Naive thymus-derived CD4-positive, alpha-beta T cell (primary cell): ENCODE data around the gene TRIM5. TPM values are rescaled to one million over a fixed set of nuclear protein-coding genes. Genes with fewer than 3 reads are reported as not detected.

Experiments
- ATAC-seq: fragments of 150-1000 bp; cut with Tn5 transposase; 2 replicates; pipeline ENCODE4 v1.10.0; 2021; ENCODE audit warnings: mild to moderate bottlenecking, moderate library complexity
- CTCF ChIA-PET: fragments of 350-600 bp; sonication (Branson Sonifier 250); formaldehyde crosslinking; loops from one replicate; lab custom pipeline; 2021; ENCODE audit warnings: antibody characterized with exemption; lab: Charles Lee
- POLR2A ChIA-PET: fragments of 350-600 bp; sonication (Branson Sonifier 250); formaldehyde crosslinking; loops from one replicate; lab custom pipeline; 2021; ENCODE audit warnings: antibody characterized with exemption, inconsistent platforms; lab: Charles Lee
- DNase-seq, 9 donors: peaks; one replicate each; pipeline versions ENCODE4 v3.0.0 to v3.0.0-alpha.2; 2020 to 2022; ENCODE audit warnings: mixed read lengths in 1 of 9
- H3K27ac ChIP-seq: one replicate; pipeline ENCODE4 v1.7.0; 2013; ENCODE audit warnings: mild to moderate bottlenecking, low read depth, low read length, moderate library complexity
- H3K27me3 ChIP-seq, 2 donors: one replicate each; pipeline ENCODE4 v1.7.0; 2013; ENCODE audit warnings: low read length in 2 of 2, mild to moderate bottlenecking in 2 of 2, moderate library complexity in 2 of 2; ENCODE audit not compliant: control insufficient read depth in 2 of 2, insufficient read depth in 2 of 2
- H3K36me3 ChIP-seq, 3 experiments: 1 replicate in 2 of 3; 2 replicates in 1 of 3; pipeline ENCODE4 v1.7.0; 2013; ENCODE audit warnings: low read length in 3 of 3, mild to moderate bottlenecking in 3 of 3, moderate library complexity in 1 of 3; ENCODE audit not compliant: insufficient read depth in 3 of 3, control insufficient read depth in 2 of 3
- H3K4me1 ChIP-seq, 2 donors: one replicate each; pipeline ENCODE4 v1.7.0; 2013; ENCODE audit warnings: low read length in 2 of 2, mild to moderate bottlenecking in 2 of 2, moderate library complexity in 1 of 2; ENCODE audit not compliant: control insufficient read depth in 2 of 2, insufficient read depth in 2 of 2
- H3K4me3 ChIP-seq: 2 replicates; pipeline ENCODE4 v1.7.0; 2013; ENCODE audit warnings: mild to moderate bottlenecking, low read length
- H3K9me3 ChIP-seq, 3 experiments: 1 replicate in 2 of 3; 2 replicates in 1 of 3; pipeline ENCODE4 v1.7.0; 2013; ENCODE audit warnings: low read length in 3 of 3; ENCODE audit not compliant: control insufficient read depth in 2 of 3
- H3K27ac Mint-ChIP-seq, 9 donors: one replicate each; pipeline ENCODE4 v1.8.0; 2020 to 2022; ENCODE audit warnings: mixed read lengths in 9 of 9, mild to moderate bottlenecking in 8 of 9, moderate library complexity in 5 of 9, inconsistent platforms in 2 of 9
- H3K27me3 Mint-ChIP-seq, 5 donors: one replicate each; pipeline ENCODE4 v1.8.0; 2021 to 2022; ENCODE audit warnings: mixed read lengths in 5 of 5, mild to moderate bottlenecking in 1 of 5
- H3K36me3 Mint-ChIP-seq, 5 donors: one replicate each; pipeline ENCODE4 v1.8.0; 2020 to 2022; ENCODE audit warnings: mixed read lengths in 5 of 5, mild to moderate bottlenecking in 3 of 5, inconsistent platforms in 1 of 5
- H3K4me1 Mint-ChIP-seq, 7 donors: one replicate each; pipeline ENCODE4 v1.8.0; 2020 to 2022; ENCODE audit warnings: mixed read lengths in 7 of 7, mild to moderate bottlenecking in 3 of 7, inconsistent platforms in 1 of 7
- H3K4me3 Mint-ChIP-seq, 10 donors: one replicate each; pipeline ENCODE4 v1.8.0; 2020 to 2022; ENCODE audit warnings: mild to moderate bottlenecking in 10 of 10, mixed read lengths in 10 of 10, moderate library complexity in 6 of 10, inconsistent platforms in 2 of 10
- H3K9me3 Mint-ChIP-seq, 11 donors: one replicate each; pipeline ENCODE4 v1.8.0; 2020 to 2022; ENCODE audit warnings: mixed read lengths in 11 of 11, mild to moderate bottlenecking in 4 of 11, inconsistent platforms in 1 of 11, moderate library complexity in 1 of 11
- intact Hi-C, 2 donors: fragments of 100-400 bp; cut with micrococcal nuclease; formaldehyde crosslinking; loops; one replicate each; pipeline ENCODE4 v1.15.1; 2023
- polyA plus RNA-seq, 2 donors: library from polyadenylated mRNA; unstranded; fragments of 300-500 nt; fragmentation: Illumina TruSeq; gene quantifications; one replicate each; pipeline ENCODE4 v1.2.3, GENCODE V29; 2021
- total RNA-seq, 6 experiments: library from RNA in 5 of 6; stranded (reverse) in 5 of 6; gene quantifications; 1 replicate in 5 of 6; 2 replicates in 1 of 6; pipeline ENCODE4 v1.2.3 and lab custom pipeline; 2021 to 2026

TRIM5 gene
- total and polyA plus RNA-seq, 7 experiments from 2014 or later: 10.3 to 36.8 (median 17.6) TPM

- peaks cover 14 to 63% (median 49%) of the 10 kb centered on the region in 5 donors for H3K36me3 Mint-ChIP-seq
- ChIA-PET CTCF (interaction anchor here (1.4 to 2.2 kb wide), 3 partner anchors 9 to 17 kb away, joined by 3 to 14 read pairs (median 4); partner anchors contain the start of gene TRIM5), POLR2A (interaction anchor here (0.6 to 2.9 kb wide), 6 partner anchors 11 to 586 kb away, joined by 3 to 18 read pairs (median 4); partner anchors contain the start of genes TRIM22 and TRIM5)
- H3K4me1 Mint-ChIP-seq: peaks cover 33 to 77% (median 72%) of the 10 kb centered on the region in 7 donors
- no peaks in the 10 kb centered on the region for H3K27me3 ChIP-seq
- peak overlapping the region in 5 of 9 donors; percentile 23 to 82 (median 71) for H3K27ac Mint-ChIP-seq
- intact Hi-C loops: loop anchor here (1.0 to 2.0 kb wide), 3 partner anchors 11 to 16 kb away; partner anchors contain the start of genes TRIM22 (in 1 of the 2) and TRIM5 (in 1 of the 2)
- peaks cover 3 to 49% (median 25%) of the 10 kb centered on the region in 3 experiments for H3K36me3 ChIP-seq
- no peaks in the 10 kb centered on the region for H3K9me3 Mint-ChIP-seq
- no peak for DNase-seq
- no peak for ATAC-seq
- H3K4me3 Mint-ChIP-seq: peak overlapping the region in 8 of 10 donors; percentile 10 to 42 (median 21)
- no peaks in the 10 kb centered on the region for H3K27me3 Mint-ChIP-seq
- no peaks in the 10 kb centered on the region for H3K9me3 ChIP-seq
- no peak overlapping the region for H3K27ac ChIP-seq
- no peak overlapping the region for H3K4me3 ChIP-seq
- peaks cover 14 to 19% of the 10 kb centered on the region in 2 donors for H3K4me1 ChIP-seq
Observed at GRCh38 chr11:5700421-5701054, 15.7 kb upstream of the TRIM5 start.

GRCh38 chr11:5698281-5698680 is 13.4 kb upstream of the TRIM5 start:
- ChIA-PET POLR2A (interaction anchor here (1.1 to 1.6 kb wide), 2 partner anchors 10 to 14 kb away, joined by 3 to 4 read pairs; no protein-coding TSS in a partner anchor), CTCF (interaction anchor here (0.6 kb wide), 1 partner anchor 24 kb away, joined by 3 read pairs; no protein-coding TSS in a partner anchor)
- H3K27ac Mint-ChIP-seq: peak overlapping the region in 8 of 9 donors; percentile 1 to 99 (median 44)
- Histone ChIP-seq H3K27me3 (no peaks in the 10 kb centered on the region), H3K27ac (no peak overlapping the region), H3K9me3 (no peaks in the 10 kb centered on the region), H3K36me3 (peaks cover 3 to 38% (median 22%) of the 10 kb centered on the region in 3 experiments), H3K4me1 (peaks cover 21 to 29% of the 10 kb centered on the region in 2 donors), H3K4me3 (no peak overlapping the region)
- H3K36me3 Mint-ChIP-seq: peaks cover 14 to 64% (median 51%) of the 10 kb centered on the region in 5 donors
- ATAC-seq: no peak
- no peak for DNase-seq
- no peaks in the 10 kb centered on the region for H3K27me3 Mint-ChIP-seq
- peaks cover 41 to 84% (median 77%) of the 10 kb centered on the region in 7 donors for H3K4me1 Mint-ChIP-seq
- no peak overlapping the region for H3K4me3 Mint-ChIP-seq
- no peaks in the 10 kb centered on the region for H3K9me3 Mint-ChIP-seq
- intact Hi-C loops: no loop called here

GRCh38 chr11:5696210-5696609 is 11.3 kb upstream of the TRIM5 start:
- no peaks in the 10 kb centered on the region for H3K9me3 Mint-ChIP-seq
- H3K4me3 ChIP-seq: no peak overlapping the region
- H3K36me3 ChIP-seq: peaks cover 3 to 30% (median 17%) of the 10 kb centered on the region in 3 experiments
- peak overlapping the region in 6 of 10 donors; percentile 8 to 72 (median 24) for H3K4me3 Mint-ChIP-seq
- H3K36me3 Mint-ChIP-seq: peaks cover 10 to 59% (median 47%) of the 10 kb centered on the region in 5 donors
- DNase-seq (no peak), ATAC-seq (no peak)
- H3K27me3 Mint-ChIP-seq: no peaks in the 10 kb centered on the region
- intact Hi-C loops: no loop called here
- no peaks in the 10 kb centered on the region for H3K9me3 ChIP-seq
- H3K4me1 ChIP-seq: peaks cover 27 to 38% of the 10 kb centered on the region in 2 donors
- ChIA-PET CTCF (interaction anchor here (2.3 kb wide), 1 partner anchor 11 kb away, joined by 7 read pairs; the partner anchor contains the start of gene TRIM5), POLR2A (no interaction called here)
- H3K4me1 Mint-ChIP-seq: peaks cover 51 to 82% (median 78%) of the 10 kb centered on the region in 7 donors
- H3K27ac Mint-ChIP-seq: peak overlapping the region; percentile 16 to 99 (median 71)
- peak overlapping the region; percentile 20 for H3K27ac ChIP-seq
- H3K27me3 ChIP-seq: no peaks in the 10 kb centered on the region

- POLR2A ChIA-PET: interaction anchor here (1.0 kb wide), 1 partner anchor 11 kb away, joined by 3 read pairs; the partner anchor contains the start of gene TRIM5
- Histone ChIP-seq H3K4me1 (peaks cover 27 to 38% of the 10 kb centered on the region in 2 donors), H3K9me3 (no peaks in the 10 kb centered on the region), H3K27me3 (no peaks in the 10 kb centered on the region), H3K27ac (no peak overlapping the region), H3K36me3 (peaks cover 0 to 30% (median 11%) of the 10 kb centered on the region in 3 experiments), H3K4me3 (no peak overlapping the region)
- DNase-seq (no peak), ATAC-seq (no peak)
- H3K4me1 Mint-ChIP-seq: peaks cover 51 to 76% (median 72%) of the 10 kb centered on the region in 7 donors
- CTCF ChIA-PET: interaction anchor here (2.3 kb wide), 1 partner anchor 10 kb away, joined by 7 read pairs; the partner anchor contains the start of gene TRIM5
- H3K36me3 Mint-ChIP-seq: peaks cover 14 to 53% (median 50%) of the 10 kb centered on the region in 5 donors
- no peaks in the 10 kb centered on the region for H3K27me3 Mint-ChIP-seq
- H3K27ac Mint-ChIP-seq: peak overlapping the region in 8 of 9 donors; percentile 1 to 99 (median 74)
- H3K4me3 Mint-ChIP-seq: peak overlapping the region in 3 of 10 donors; percentile 59 to 72 (median 68)
- intact Hi-C loops: loop anchor here in 1 of 2 donors (2.0 kb wide), 1 partner anchor 15 kb away; no protein-coding TSS in a partner anchor
- no peaks in the 10 kb centered on the region for H3K9me3 Mint-ChIP-seq
Observed at GRCh38 chr11:5695580-5695979, 10.7 kb upstream of the TRIM5 start.

GRCh38 chr11:5694642-5695041 is 9.8 kb upstream of the TRIM5 start:
- Histone ChIP-seq H3K4me1 (peaks cover 27 to 38% of the 10 kb centered on the region in 2 donors), H3K27ac (peak overlapping the region; percentile 38), H3K27me3 (no peaks in the 10 kb centered on the region), H3K36me3 (peaks cover 0 to 30% (median 2%) of the 10 kb centered on the region in 3 experiments), H3K9me3 (no peaks in the 10 kb centered on the region), H3K4me3 (no peak overlapping the region)
- Mint-ChIP-seq H3K36me3 (peaks cover 19 to 54% (median 41%) of the 10 kb centered on the region in 5 donors), H3K9me3 (no peaks in the 10 kb centered on the region), H3K27ac (peak overlapping the region in 8 of 9 donors; percentile 13 to 99 (median 72)), H3K27me3 (no peaks in the 10 kb centered on the region), H3K4me1 (peaks cover 51 to 69% (median 64%) of the 10 kb centered on the region in 7 donors), H3K4me3 (peak overlapping the region; percentile 2 to 76 (median 60))
- DNase-seq: no peak
- intact Hi-C loops: loop anchor here (2.0 to 5.0 kb wide), 3 partner anchors 16 to 1818 kb away; partner anchors contain the start of gene PPFIBP2 (in 1 of the 2)
- CTCF ChIA-PET: interaction anchor here (1.5 kb wide), 1 partner anchor 19 kb away, joined by 4 read pairs; no protein-coding TSS in a partner anchor
- POLR2A ChIA-PET: interaction anchor here (1.0 to 1.6 kb wide), 2 partner anchors 10 to 16 kb away, joined by 3 read pairs; partner anchors contain the start of gene TRIM5
- ATAC-seq: no peak

GRCh38 chr11:5691964-5692361 is 7.1 kb upstream of the TRIM5 start:
- Histone ChIP-seq H3K4me1 (peaks cover 33 to 51% of the 10 kb centered on the region in 2 donors), H3K27me3 (no peaks in the 10 kb centered on the region), H3K36me3 (peaks cover 0 to 11% (median 0%) of the 10 kb centered on the region in 3 experiments), H3K9me3 (no peaks in the 10 kb centered on the region), H3K4me3 (peak overlapping the region; percentile 81), H3K27ac (peak overlapping the region; percentile 93)
- H3K27me3 Mint-ChIP-seq: no peaks in the 10 kb centered on the region
- peak overlapping the region; percentile 95 to 100 (median 97) for H3K27ac Mint-ChIP-seq
- CTCF ChIA-PET: interaction anchor here (1.8 kb wide), 1 partner anchor 8 kb away, joined by 4 read pairs; no protein-coding TSS in a partner anchor
- peak overlapping the region; percentile 93 to 100 (median 98) for H3K4me3 Mint-ChIP-seq
- peaks cover 50 to 74% (median 68%) of the 10 kb centered on the region in 7 donors for H3K4me1 Mint-ChIP-seq
- POLR2A ChIA-PET: interaction anchor here (0.8 to 1.1 kb wide), 2 partner anchors 9 to 70 kb away, joined by 3 read pairs; no protein-coding TSS in a partner anchor
- no peaks in the 10 kb centered on the region for H3K9me3 Mint-ChIP-seq
- DNase-seq (peak in 3 of 9 donors; percentile 27 to 35 (median 32)), ATAC-seq (peak; percentile 14)
- peaks cover 14 to 45% (median 31%) of the 10 kb centered on the region in 5 donors for H3K36me3 Mint-ChIP-seq
- intact Hi-C loops: loop anchor here (1.0 to 5.0 kb wide), 4 partner anchors 8 to 1820 kb away; partner anchors contain the start of gene PPFIBP2 (in 1 of the 2)
